ENCODE results near the gene TM4SF1.
A peak's percentile ranks its signal among the peaks of the same experiment; 100 is the strongest.

Gene TM4SF1

GRCh38 chr3:149377408-149378364 lies at the start of gene TM4SF1:
Gene TM4SF1, minus strand, starts transcription at chr3:149377649. Its CDS starts 102 bp downstream, at chr3:149377547.
- peak; percentile 49 for DNase-seq (ENCODE audit: low spot score)

- no peak for DNase-seq (ENCODE audit: low spot score)
Measured at GRCh38 chr3:149426325-149426724, 48.9 kb upstream of the TM4SF1 start.

GRCh38 chr3:149424918-149425317 lies 47.5 kb upstream of the TM4SF1 start:
- DNase-seq (ENCODE audit: low spot score), result no peak

GRCh38 chr3:149421764-149422163 lies 44.3 kb upstream of the TM4SF1 start:
- no peak for DNase-seq (ENCODE audit: low spot score)

GRCh38 chr3:149419816-149420215 lies 42.4 kb upstream of the TM4SF1 start:
- no peak for DNase-seq (ENCODE audit: low spot score)

GRCh38 chr3:149417727-149418126 lies 40.3 kb upstream of the TM4SF1 start:
- DNase-seq (ENCODE audit: low spot score), result no peak

GRCh38 chr3:149417174-149417573 lies 39.7 kb upstream of the TM4SF1 start:
- no peak for DNase-seq (ENCODE audit: low spot score)

- no peak for DNase-seq (ENCODE audit: low spot score)
Measured at GRCh38 chr3:149415484-149415883, 38.0 kb upstream of the TM4SF1 start.

- DNase-seq (ENCODE audit: low spot score), result peak; percentile 47
Measured at GRCh38 chr3:149414557-149415231, 37.2 kb upstream of the TM4SF1 start.

GRCh38 chr3:149411583-149411982 lies 34.1 kb upstream of the TM4SF1 start:
- no peak for DNase-seq (ENCODE audit: low spot score)

GRCh38 chr3:149409351-149409750 lies 31.9 kb upstream of the TM4SF1 start:
- no peak for DNase-seq (ENCODE audit: low spot score)

GRCh38 chr3:149407898-149408297 lies 30.4 kb upstream of the TM4SF1 start:
- no peak for DNase-seq (ENCODE audit: low spot score)

- DNase-seq (ENCODE audit: low spot score), result no peak
Measured at GRCh38 chr3:149406244-149406752, 28.8 kb upstream of the TM4SF1 start.

GRCh38 chr3:149403443-149403842 lies 26.0 kb upstream of the TM4SF1 start:
- DNase-seq (ENCODE audit: low spot score), result no peak

- no peak for DNase-seq (ENCODE audit: low spot score)
Measured at GRCh38 chr3:149402481-149402880, 25.0 kb upstream of the TM4SF1 start.

GRCh38 chr3:149401926-149402310 lies 24.5 kb upstream of the TM4SF1 start:
- no peak for DNase-seq (ENCODE audit: low spot score)

GRCh38 chr3:149401212-149401925 lies 23.9 kb upstream of the TM4SF1 start:
- no peak for DNase-seq (ENCODE audit: low spot score)

GRCh38 chr3:149400645-149401044 lies 23.2 kb upstream of the TM4SF1 start:
- DNase-seq (ENCODE audit: low spot score), result no peak

GRCh38 chr3:149398296-149398695 lies 20.8 kb upstream of the TM4SF1 start:
- no peak for DNase-seq (ENCODE audit: low spot score)

- no peak for DNase-seq (ENCODE audit: low spot score)
Measured at GRCh38 chr3:149397528-149397927, 20.1 kb upstream of the TM4SF1 start.

GRCh38 chr3:149396476-149396875 lies 19.0 kb upstream of the TM4SF1 start:
- DNase-seq (ENCODE audit: low spot score), result no peak
